ENCODE data around the gene PIK3CA.

PIK3CA gene

GRCh38 chr3:179151474-179151873, 3.3 kb downstream of the PIK3CA start:
- Histone ChIP-seq H3K27ac (ENCODE audit: insufficient read depth in 1 of 2, low read depth in 1 of 2, low read length in 2 of 2, poor library complexity in 1 of 2, severe bottlenecking in 2 of 2) (no peak overlapping the region), H3K4me1 (ENCODE audit: control extremely low read depth in 1 of 4, control insufficient read depth in 4 of 4, insufficient read depth in 4 of 4, low read length in 3 of 4) (peaks cover 3 to 25% (median 17%) of the 10 kb centered on the region in 4 experiments), H3K4me3 (ENCODE audit: control insufficient read depth in 1 of 7, extremely low read depth in 1 of 7, insufficient read depth in 4 of 7, low read depth in 2 of 7, low read length in 6 of 7) (no peak overlapping the region), H3K9me3 (ENCODE audit: control extremely low read depth in 1 of 5, control insufficient read depth in 4 of 5, insufficient read depth in 2 of 5, low read depth in 1 of 5, low read length in 4 of 5) (peaks cover 0 to 3% (median 0%) of the 10 kb centered on the region in 5 experiments), H3K36me3 (ENCODE audit: control insufficient read depth in 4 of 4, insufficient read depth in 4 of 4, low read length in 3 of 4) (no peaks in the 10 kb centered on the region), H3K27me3 (replicated peaks in 2 of 5; ENCODE audit: control insufficient read depth in 4 of 5, insufficient read depth in 5 of 5, low read length in 4 of 5) (no peaks in the 10 kb centered on the region)
- CTCF ChIA-PET: interaction anchor here (1.5 to 1.8 kb wide), 2 partner anchors 8 to 14 kb away, joined by 4 to 7 read pairs; no protein-coding TSS in a partner anchor
- no peak for DNase-seq
- POLR2A ChIA-PET: interaction anchor here (0.5 kb wide), 1 partner anchor 38 kb away, joined by 3 read pairs; no protein-coding TSS in a partner anchor

- Histone ChIP-seq H3K9me3 (ENCODE audit: control extremely low read depth in 1 of 5, control insufficient read depth in 4 of 5, insufficient read depth in 2 of 5, low read depth in 1 of 5, low read length in 4 of 5) (peaks cover 0 to 3% (median 0%) of the 10 kb centered on the region in 5 experiments), H3K27me3 (replicated peaks in 2 of 5; ENCODE audit: control insufficient read depth in 4 of 5, insufficient read depth in 5 of 5, low read length in 4 of 5) (no peaks in the 10 kb centered on the region), H3K4me3 (ENCODE audit: control insufficient read depth in 1 of 7, extremely low read depth in 1 of 7, insufficient read depth in 4 of 7, low read depth in 2 of 7, low read length in 6 of 7) (no peak overlapping the region), H3K4me1 (ENCODE audit: control extremely low read depth in 1 of 4, control insufficient read depth in 4 of 4, insufficient read depth in 4 of 4, low read length in 3 of 4) (peaks cover 0 to 3% (median 3%) of the 10 kb centered on the region in 4 experiments), H3K36me3 (ENCODE audit: control insufficient read depth in 4 of 4, insufficient read depth in 4 of 4, low read length in 3 of 4) (no peaks in the 10 kb centered on the region), H3K27ac (ENCODE audit: insufficient read depth in 1 of 2, low read depth in 1 of 2, low read length in 2 of 2, poor library complexity in 1 of 2, severe bottlenecking in 2 of 2) (no peak overlapping the region)
- DNase-seq: no peak
- no CpG with 5 or more reads among the region's 1 CpG for WGBS (ENCODE audit: insufficient coverage)
- CTCF ChIA-PET: no interaction called here
- POLR2A ChIA-PET: interaction anchor here (0.6 kb wide), 2 partner anchors 26 to 105 kb away, joined by 3 read pairs; no protein-coding TSS in a partner anchor
These were observed 8.0 kb downstream of the PIK3CA start for GRCh38 chr3:179156170-179156569.

- no CpG with 5 or more reads among the region's 1 CpG for WGBS (ENCODE audit: insufficient coverage)
- Histone ChIP-seq H3K4me1 (ENCODE audit: control extremely low read depth in 1 of 4, control insufficient read depth in 4 of 4, insufficient read depth in 4 of 4, low read length in 3 of 4) (peaks cover 0 to 3% (median 0%) of the 10 kb centered on the region in 4 experiments), H3K27ac (ENCODE audit: insufficient read depth in 1 of 2, low read depth in 1 of 2, low read length in 2 of 2, poor library complexity in 1 of 2, severe bottlenecking in 2 of 2) (no peak overlapping the region), H3K9me3 (ENCODE audit: control extremely low read depth in 1 of 5, control insufficient read depth in 4 of 5, insufficient read depth in 2 of 5, low read depth in 1 of 5, low read length in 4 of 5) (peaks cover 0 to 3% (median 0%) of the 10 kb centered on the region in 5 experiments), H3K4me3 (ENCODE audit: control insufficient read depth in 1 of 7, extremely low read depth in 1 of 7, insufficient read depth in 4 of 7, low read depth in 2 of 7, low read length in 6 of 7) (no peak overlapping the region), H3K27me3 (replicated peaks in 2 of 5; ENCODE audit: control insufficient read depth in 4 of 5, insufficient read depth in 5 of 5, low read length in 4 of 5) (no peaks in the 10 kb centered on the region), H3K36me3 (ENCODE audit: control insufficient read depth in 4 of 4, insufficient read depth in 4 of 4, low read length in 3 of 4) (no peaks in the 10 kb centered on the region)
- DNase-seq: no peak
- ChIA-PET POLR2A (interaction anchor here (0.6 kb wide), 1 partner anchor 104 kb away, joined by 3 read pairs; no protein-coding TSS in a partner anchor), CTCF (no interaction called here)
These were observed 8.6 kb downstream of the PIK3CA start for GRCh38 chr3:179156775-179157174.

GRCh38 chr3:179158336-179159039, 10.3 kb downstream of the PIK3CA start:
- no peak for DNase-seq

GRCh38 chr3:179163503-179163902, 15.3 kb downstream of the PIK3CA start:
- ChIA-PET POLR2A (no interaction called here), CTCF (no interaction called here)
- no peak for DNase-seq
- H3K27ac ChIP-seq (ENCODE audit: insufficient read depth in 1 of 2, low read depth in 1 of 2, low read length in 2 of 2, poor library complexity in 1 of 2, severe bottlenecking in 2 of 2): no peak overlapping the region
- no peak overlapping the region for H3K4me3 ChIP-seq (ENCODE audit: control insufficient read depth in 1 of 7, extremely low read depth in 1 of 7, insufficient read depth in 4 of 7, low read depth in 2 of 7, low read length in 6 of 7)
- H3K27me3 ChIP-seq (replicated peaks in 2 of 5; ENCODE audit: control insufficient read depth in 4 of 5, insufficient read depth in 5 of 5, low read length in 4 of 5): no peaks in the 10 kb centered on the region
- peaks cover 0 to 2% (median 0%) of the 10 kb centered on the region in 5 experiments for H3K9me3 ChIP-seq (ENCODE audit: control extremely low read depth in 1 of 5, control insufficient read depth in 4 of 5, insufficient read depth in 2 of 5, low read depth in 1 of 5, low read length in 4 of 5)
- no peaks in the 10 kb centered on the region for H3K36me3 ChIP-seq (ENCODE audit: control insufficient read depth in 4 of 4, insufficient read depth in 4 of 4, low read length in 3 of 4)
- peaks cover 0 to 3% (median 0%) of the 10 kb centered on the region in 4 experiments for H3K4me1 ChIP-seq (ENCODE audit: control extremely low read depth in 1 of 4, control insufficient read depth in 4 of 4, insufficient read depth in 4 of 4, low read length in 3 of 4)

More at GRCh38 chr3:179158336-179159039, 10.3 kb downstream of the PIK3CA start:
- H3K4me3 ChIP-seq (ENCODE audit: control insufficient read depth in 1 of 7, extremely low read depth in 1 of 7, insufficient read depth in 4 of 7, low read depth in 2 of 7, low read length in 6 of 7): no peak overlapping the region
- CTCF ChIA-PET: interaction anchor here (2.1 kb wide), 1 partner anchor 9 kb away, joined by 6 read pairs; no protein-coding TSS in a partner anchor
- no peaks in the 10 kb centered on the region for H3K27me3 ChIP-seq (replicated peaks in 2 of 5; ENCODE audit: control insufficient read depth in 4 of 5, insufficient read depth in 5 of 5, low read length in 4 of 5)
- no peak overlapping the region for H3K27ac ChIP-seq (ENCODE audit: insufficient read depth in 1 of 2, low read depth in 1 of 2, low read length in 2 of 2, poor library complexity in 1 of 2, severe bottlenecking in 2 of 2)
- peaks cover 0 to 3% (median 0%) of the 10 kb centered on the region in 5 experiments for H3K9me3 ChIP-seq (ENCODE audit: control extremely low read depth in 1 of 5, control insufficient read depth in 4 of 5, insufficient read depth in 2 of 5, low read depth in 1 of 5, low read length in 4 of 5)
- POLR2A ChIA-PET: no interaction called here
- no peaks in the 10 kb centered on the region for H3K36me3 ChIP-seq (ENCODE audit: control insufficient read depth in 4 of 4, insufficient read depth in 4 of 4, low read length in 3 of 4)
- no CpG with 5 or more reads among the region's 6 CpGs for WGBS (ENCODE audit: insufficient coverage)
- peaks cover 0 to 3% (median 0%) of the 10 kb centered on the region in 4 experiments for H3K4me1 ChIP-seq (ENCODE audit: control extremely low read depth in 1 of 4, control insufficient read depth in 4 of 4, insufficient read depth in 4 of 4, low read length in 3 of 4)

GRCh38 chr3:179164857-179165256, 16.7 kb downstream of the PIK3CA start:
- peaks cover 0 to 2% (median 0%) of the 10 kb centered on the region in 5 experiments for H3K9me3 ChIP-seq (ENCODE audit: control extremely low read depth in 1 of 5, control insufficient read depth in 4 of 5, insufficient read depth in 2 of 5, low read depth in 1 of 5, low read length in 4 of 5)
- no peak for DNase-seq
- ChIA-PET CTCF (no interaction called here), POLR2A (no interaction called here)
- no peak overlapping the region for H3K4me3 ChIP-seq (ENCODE audit: control insufficient read depth in 1 of 7, extremely low read depth in 1 of 7, insufficient read depth in 4 of 7, low read depth in 2 of 7, low read length in 6 of 7)
- no peak overlapping the region for H3K27ac ChIP-seq (ENCODE audit: insufficient read depth in 1 of 2, low read depth in 1 of 2, low read length in 2 of 2, poor library complexity in 1 of 2, severe bottlenecking in 2 of 2)
- peaks cover 0 to 3% (median 0%) of the 10 kb centered on the region in 4 experiments for H3K4me1 ChIP-seq (ENCODE audit: control extremely low read depth in 1 of 4, control insufficient read depth in 4 of 4, insufficient read depth in 4 of 4, low read length in 3 of 4)
- H3K36me3 ChIP-seq (ENCODE audit: control insufficient read depth in 4 of 4, insufficient read depth in 4 of 4, low read length in 3 of 4): no peaks in the 10 kb centered on the region
- H3K27me3 ChIP-seq (replicated peaks in 2 of 5; ENCODE audit: control insufficient read depth in 4 of 5, insufficient read depth in 5 of 5, low read length in 4 of 5): no peaks in the 10 kb centered on the region

GRCh38 chr3:179166561-179167201, 18.5 kb downstream of the PIK3CA start:
- H3K27ac ChIP-seq (ENCODE audit: insufficient read depth in 1 of 2, low read depth in 1 of 2, low read length in 2 of 2, poor library complexity in 1 of 2, severe bottlenecking in 2 of 2): no peak overlapping the region
- H3K4me3 ChIP-seq (ENCODE audit: control insufficient read depth in 1 of 7, extremely low read depth in 1 of 7, insufficient read depth in 4 of 7, low read depth in 2 of 7, low read length in 6 of 7): no peak overlapping the region
- no CpG with 5 or more reads among the region's 2 CpGs for WGBS (ENCODE audit: insufficient coverage)
- H3K27me3 ChIP-seq (replicated peaks in 2 of 5; ENCODE audit: control insufficient read depth in 4 of 5, insufficient read depth in 5 of 5, low read length in 4 of 5): no peaks in the 10 kb centered on the region
- peaks cover 0 to 18% (median 0%) of the 10 kb centered on the region in 5 experiments for H3K9me3 ChIP-seq (ENCODE audit: control extremely low read depth in 1 of 5, control insufficient read depth in 4 of 5, insufficient read depth in 2 of 5, low read depth in 1 of 5, low read length in 4 of 5)
- no peaks in the 10 kb centered on the region for H3K4me1 ChIP-seq (ENCODE audit: control extremely low read depth in 1 of 4, control insufficient read depth in 4 of 4, insufficient read depth in 4 of 4, low read length in 3 of 4)
- POLR2A ChIA-PET: no interaction called here
- CTCF ChIA-PET: interaction anchor here (1.2 kb wide), 1 partner anchor 16 kb away, joined by 4 read pairs; no protein-coding TSS in a partner anchor
- DNase-seq: no peak
- H3K36me3 ChIP-seq (ENCODE audit: control insufficient read depth in 4 of 4, insufficient read depth in 4 of 4, low read length in 3 of 4): no peaks in the 10 kb centered on the region

Data from common myeloid progenitor, CD34-positive (primary cell).